ENCODE data around the gene SORCS1. TPM values are rescaled to one million over a fixed set of nuclear protein-coding genes. Genes with fewer than 3 reads are reported as not detected.

Gene SORCS1
- total RNA-seq, 6 experiments from 2014 or later = 0.04 to 0.16 (median 0.09) TPM; not detected in 2

DNA sequence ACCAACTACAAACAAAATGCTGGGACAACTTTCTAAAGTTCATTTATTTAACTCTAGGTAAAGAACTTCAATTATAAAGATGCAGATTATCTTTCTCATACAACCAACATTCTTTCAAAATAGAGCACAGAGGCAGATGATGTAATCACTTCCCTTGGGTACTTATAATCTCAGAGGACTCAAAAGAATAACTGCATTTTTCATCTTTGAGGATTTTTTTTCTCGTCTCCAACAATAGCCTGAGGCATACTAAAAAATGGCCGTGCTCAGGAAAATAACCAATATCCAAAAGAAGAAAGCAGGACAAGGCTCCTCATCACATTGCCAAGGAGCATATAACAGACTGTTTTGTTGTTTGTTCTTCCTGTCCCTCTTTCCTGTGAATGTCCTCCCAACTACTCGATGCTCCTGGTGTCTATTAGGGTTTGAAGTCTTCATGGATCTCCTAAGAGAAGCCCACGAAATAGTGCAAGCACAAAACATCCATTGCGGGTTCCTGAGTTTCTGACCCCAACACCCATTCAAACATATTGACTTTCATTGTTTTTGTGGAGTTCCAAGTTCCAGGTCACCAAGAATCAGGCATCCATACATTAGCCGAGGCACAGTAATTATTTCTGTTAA, 182.9 kb downstream of the SORCS1 start:
- H3K27me3 ChIP-seq = no peaks in the 10 kb centered on the region
- WGBS (ENCODE audit: insufficient coverage, low coverage, low lambda C conversion rate, missing lambda C conversion rate) = 73% methylated on average over 6 of the region's 6 CpGs
- TF ChIP-seq POLR2A (IDR thresholded peaks at IDR 0.05) (no peak), CTCF (IDR thresholded peaks at IDR 0.05) (no peak)
- DNase-seq (no peak), ATAC-seq (no peak)
- H3K4me3 ChIP-seq = no peak overlapping the region
- H3K4me1 ChIP-seq = no peaks in the 10 kb centered on the region
- H3K36me3 ChIP-seq = no peaks in the 10 kb centered on the region
- intact Hi-C loops (cut with DNase I) = no loop called here
- no peak overlapping the region for H3K27ac ChIP-seq
- H3K9me3 ChIP-seq = no peaks in the 10 kb centered on the region

DNA sequence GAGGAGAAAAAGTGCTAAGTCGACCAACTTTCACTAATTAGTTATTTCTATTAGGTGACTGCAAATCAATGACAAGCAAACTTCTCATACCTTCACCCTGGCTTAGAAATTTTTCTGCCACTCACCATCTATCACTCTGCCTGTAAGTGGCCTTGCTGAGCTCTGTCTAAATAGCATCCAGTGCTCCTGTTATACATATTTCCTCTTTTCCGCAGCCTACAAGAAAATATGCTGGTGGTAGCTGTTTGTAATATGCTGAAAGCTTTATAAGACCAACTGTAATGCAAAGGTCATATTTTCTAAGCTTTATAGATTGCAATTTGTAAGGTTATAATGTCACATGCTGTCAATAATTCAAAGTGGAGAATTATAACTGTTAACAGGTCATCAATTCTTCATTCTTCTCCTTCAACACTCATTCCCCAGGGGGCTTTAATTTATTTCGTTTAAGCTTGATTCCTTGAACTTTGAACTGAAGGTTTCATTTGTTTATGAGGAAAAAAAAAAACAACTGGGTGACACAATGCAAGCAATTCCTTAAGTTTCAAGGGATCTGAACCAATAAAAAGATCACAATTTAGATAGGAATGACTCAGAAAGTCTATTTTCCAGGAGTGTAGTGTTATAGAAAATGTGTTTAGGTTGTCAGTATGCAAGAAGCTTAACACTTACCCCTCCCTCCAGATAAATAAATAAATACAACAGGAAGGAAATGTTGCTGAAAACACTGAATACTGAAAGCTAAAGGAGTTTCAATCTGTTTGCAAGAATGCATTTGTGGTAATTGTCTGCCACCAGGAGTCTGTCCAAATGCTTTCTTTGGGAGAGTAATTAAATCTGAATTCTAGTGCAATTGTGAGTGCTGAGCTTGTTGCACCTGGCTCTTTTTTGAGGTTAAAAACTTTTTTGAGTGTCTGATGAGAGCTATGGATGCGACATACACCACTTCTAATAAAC, 183.7 kb downstream of the SORCS1 start:
- Histone ChIP-seq H3K4me3 (no peak overlapping the region), H3K9me3 (no peaks in the 10 kb centered on the region), H3K27ac (no peak overlapping the region), H3K27me3 (no peaks in the 10 kb centered on the region), H3K36me3 (no peaks in the 10 kb centered on the region), H3K4me1 (no peaks in the 10 kb centered on the region)
- intact Hi-C loops (cut with DNase I) = no loop called here
- TF ChIP-seq CTCF (IDR thresholded peaks at IDR 0.05) (peak in 2 of 4 donors; percentile 12 to 28), POLR2A (IDR thresholded peaks at IDR 0.05) (no peak)
- DNase-seq (no peak), ATAC-seq (peak in 1 of 4 donors; percentile 26)
- WGBS (ENCODE audit: insufficient coverage, low coverage, low lambda C conversion rate, missing lambda C conversion rate) = 58% methylated on average over 4 of the region's 4 CpGs

DNA sequence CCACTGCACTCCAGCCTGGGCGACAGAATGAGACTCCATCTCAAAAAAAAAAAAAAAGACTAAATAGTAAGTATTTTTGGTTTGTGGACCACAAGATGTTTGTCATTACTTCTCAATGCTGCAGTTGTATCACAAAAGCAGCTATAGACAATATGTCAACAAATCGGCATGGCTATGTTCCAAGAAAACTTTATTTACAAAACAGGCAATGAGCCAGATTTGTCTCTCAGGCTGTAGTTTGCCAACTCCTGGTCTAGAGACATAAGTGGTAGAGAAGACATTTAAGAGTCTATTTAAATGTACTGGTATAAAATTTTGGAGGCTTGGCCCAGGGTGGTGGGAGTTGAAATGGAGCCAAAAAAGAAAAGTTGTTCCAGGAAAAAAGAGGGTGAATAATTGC, 185.8 kb downstream of the SORCS1 start:
- DNase-seq (no peak), ATAC-seq (peak; percentile 57 to 81 (median 69))
- Histone ChIP-seq H3K36me3 (no peaks in the 10 kb centered on the region), H3K27me3 (no peaks in the 10 kb centered on the region), H3K4me3 (no peak overlapping the region), H3K4me1 (no peaks in the 10 kb centered on the region), H3K27ac (no peak overlapping the region), H3K9me3 (no peaks in the 10 kb centered on the region)
- 47% methylated on average over 2 of the region's 2 CpGs for WGBS (ENCODE audit: insufficient coverage, low coverage, low lambda C conversion rate, missing lambda C conversion rate)
- TF ChIP-seq POLR2A (IDR thresholded peaks at IDR 0.05) (no peak), CTCF (IDR thresholded peaks at IDR 0.05) (no peak)
- intact Hi-C loops (cut with DNase I) = no loop called here

GRCh38 chr10:106973716-106974115, 190.8 kb downstream of the SORCS1 start:
- DNase-seq (no peak), ATAC-seq (no peak)
- Histone ChIP-seq H3K4me1 (peaks cover 0 to 21% (median 6%) of the 10 kb centered on the region in 4 donors), H3K27me3 (no peaks in the 10 kb centered on the region), H3K27ac (no peak overlapping the region), H3K9me3 (no peaks in the 10 kb centered on the region), H3K36me3 (no peaks in the 10 kb centered on the region), H3K4me3 (no peak overlapping the region)
- intact Hi-C loops (cut with DNase I) = no loop called here
- 73% methylated on average over 1 of the region's 1 CpG for WGBS (ENCODE audit: insufficient coverage, low coverage, low lambda C conversion rate, missing lambda C conversion rate)
- no peak for TF ChIP-seq POLR2A (IDR thresholded peaks at IDR 0.05)
- no peak for TF ChIP-seq CTCF (IDR thresholded peaks at IDR 0.05)

All from right lobe of liver (tissue), 6 donors.